Omental fat pad (tissue), 4 donors: Measurements from ENCODE around the gene CCDC88C. TPM values are rescaled to one million over a fixed set of nuclear protein-coding genes. Genes with fewer than 3 reads are reported as not detected.

Source experiments
- ATAC-seq: fragments of 150-250 bp; one replicate; pipeline ENCODE4 v1.9.1; 2016; ENCODE audit warnings: mild to moderate bottlenecking, moderate library complexity; ENCODE audit not compliant: low FRiP score
- DNase-seq: peaks from one replicate; pipeline ENCODE4 v3.0.0-alpha.2; 2019; ENCODE audit warnings: low spot score
- total RNA-seq, 4 donors: library from RNA; depleted of rRNA; stranded (reverse); fragments of >200 nt; gene quantifications; one replicate each; pipeline ENCODE4 v1.1.0, GENCODE V29; 2016
- TF ChIP-seq, protein P1 (sequence below), 3 donors: fragments of 450-650 bp; IDR thresholded peaks; one replicate each; pipeline ENCODE4 v1.5.1; 2016 to 2017; ENCODE audit warnings: antibody characterized with exemption in 3 of 3, mild to moderate bottlenecking in 3 of 3, moderate library complexity in 2 of 3

Gene CCDC88C
- total RNA-seq, 4 donors from 2014 or later = 4.5 to 36.6 (median 9.4) TPM

DNA sequence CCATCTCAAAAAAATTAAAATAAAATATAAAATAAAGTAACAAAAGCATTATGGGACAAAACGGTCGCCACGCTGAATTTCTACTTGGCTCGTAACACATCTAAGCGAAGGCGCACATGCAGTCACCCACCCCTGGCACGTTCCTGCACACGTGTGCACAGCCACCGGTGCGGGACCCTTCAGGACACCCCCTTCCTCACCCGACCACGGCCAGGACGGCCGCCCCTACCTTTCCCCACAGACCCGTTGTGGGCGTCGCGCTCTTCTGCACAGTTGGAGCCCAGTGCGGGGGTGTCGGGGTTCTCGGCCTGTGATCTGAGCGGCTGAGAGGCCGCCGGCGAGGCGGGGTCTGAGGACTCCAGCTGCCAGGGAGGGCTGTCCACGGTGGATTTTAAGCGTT is 128.7 kb downstream of the CCDC88C start:
- TF ChIP-seq, protein P1, sequence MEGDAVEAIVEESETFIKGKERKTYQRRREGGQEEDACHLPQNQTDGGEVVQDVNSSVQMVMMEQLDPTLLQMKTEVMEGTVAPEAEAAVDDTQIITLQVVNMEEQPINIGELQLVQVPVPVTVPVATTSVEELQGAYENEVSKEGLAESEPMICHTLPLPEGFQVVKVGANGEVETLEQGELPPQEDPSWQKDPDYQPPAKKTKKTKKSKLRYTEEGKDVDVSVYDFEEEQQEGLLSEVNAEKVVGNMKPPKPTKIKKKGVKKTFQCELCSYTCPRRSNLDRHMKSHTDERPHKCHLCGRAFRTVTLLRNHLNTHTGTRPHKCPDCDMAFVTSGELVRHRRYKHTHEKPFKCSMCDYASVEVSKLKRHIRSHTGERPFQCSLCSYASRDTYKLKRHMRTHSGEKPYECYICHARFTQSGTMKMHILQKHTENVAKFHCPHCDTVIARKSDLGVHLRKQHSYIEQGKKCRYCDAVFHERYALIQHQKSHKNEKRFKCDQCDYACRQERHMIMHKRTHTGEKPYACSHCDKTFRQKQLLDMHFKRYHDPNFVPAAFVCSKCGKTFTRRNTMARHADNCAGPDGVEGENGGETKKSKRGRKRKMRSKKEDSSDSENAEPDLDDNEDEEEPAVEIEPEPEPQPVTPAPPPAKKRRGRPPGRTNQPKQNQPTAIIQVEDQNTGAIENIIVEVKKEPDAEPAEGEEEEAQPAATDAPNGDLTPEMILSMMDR (IDR thresholded peaks at IDR 0.05) = no peak
- DNase-seq (no peak), ATAC-seq (no peak)

DNA sequence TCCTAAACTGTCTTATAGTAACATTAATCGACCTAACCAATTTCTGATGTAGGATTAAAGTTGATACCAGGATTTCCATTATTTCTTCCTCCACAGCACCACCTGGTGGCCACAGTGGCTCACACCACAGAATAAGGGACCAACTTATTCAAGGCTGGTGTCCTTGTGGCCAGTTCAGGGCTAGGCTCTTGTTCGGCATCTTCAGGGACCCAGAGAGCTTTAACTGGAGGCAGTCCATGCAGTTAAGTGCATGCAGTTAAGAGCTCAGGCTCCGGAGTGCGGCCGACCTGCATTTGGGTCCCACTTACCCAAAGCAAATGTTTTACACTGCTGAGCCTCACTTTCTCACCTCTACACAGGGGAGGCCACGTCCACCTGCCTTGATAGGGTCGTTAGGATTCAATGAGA is 131.1 kb downstream of the CCDC88C start:
- peak; percentile 86 for DNase-seq

DNA sequence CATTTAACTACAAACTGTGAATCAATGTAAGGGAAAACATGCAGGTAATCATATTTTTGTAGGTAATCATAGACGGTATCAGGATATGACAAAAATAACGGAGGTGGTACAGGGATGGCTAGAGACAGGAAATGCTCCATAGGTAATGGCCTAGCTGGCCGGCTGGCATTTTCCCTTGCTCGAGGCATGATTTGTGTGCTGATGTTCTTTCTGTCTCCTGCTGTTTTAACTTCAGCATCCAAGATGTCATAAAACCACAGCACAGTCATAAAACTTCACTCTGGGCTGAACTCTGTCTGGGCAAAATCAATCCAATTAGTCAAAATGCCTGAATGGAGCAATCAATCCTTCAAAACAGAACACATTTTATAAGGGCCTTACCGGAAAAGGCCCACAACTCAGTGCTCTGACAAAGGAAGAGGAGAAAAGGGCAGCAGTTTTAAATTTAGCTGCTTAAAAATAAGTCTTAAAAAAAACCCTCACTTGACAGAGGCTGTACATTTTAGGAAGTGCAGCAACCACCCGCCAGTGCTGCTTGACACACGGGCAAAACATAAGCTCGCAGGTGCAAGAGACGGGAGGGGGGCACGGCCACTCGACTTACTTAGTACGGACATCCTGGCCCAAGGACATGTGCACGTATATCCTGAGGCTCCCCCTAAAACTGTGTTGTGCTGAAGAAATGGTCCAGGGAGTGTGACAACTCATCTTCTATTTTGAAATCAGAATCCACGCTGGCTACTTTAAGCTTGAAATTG is 132.7 kb downstream of the CCDC88C start:
- TF ChIP-seq, protein P1 (IDR thresholded peaks at IDR 0.05) = no peak
- no peak for ATAC-seq
- no peak for DNase-seq

More for the DNA sequence above, 131.1 kb downstream of the CCDC88C start:
- TF ChIP-seq, protein P1 (IDR thresholded peaks at IDR 0.05) = peak in 2 of 3 donors; percentile 30 to 62
- ATAC-seq = peak; percentile 39

DNA sequence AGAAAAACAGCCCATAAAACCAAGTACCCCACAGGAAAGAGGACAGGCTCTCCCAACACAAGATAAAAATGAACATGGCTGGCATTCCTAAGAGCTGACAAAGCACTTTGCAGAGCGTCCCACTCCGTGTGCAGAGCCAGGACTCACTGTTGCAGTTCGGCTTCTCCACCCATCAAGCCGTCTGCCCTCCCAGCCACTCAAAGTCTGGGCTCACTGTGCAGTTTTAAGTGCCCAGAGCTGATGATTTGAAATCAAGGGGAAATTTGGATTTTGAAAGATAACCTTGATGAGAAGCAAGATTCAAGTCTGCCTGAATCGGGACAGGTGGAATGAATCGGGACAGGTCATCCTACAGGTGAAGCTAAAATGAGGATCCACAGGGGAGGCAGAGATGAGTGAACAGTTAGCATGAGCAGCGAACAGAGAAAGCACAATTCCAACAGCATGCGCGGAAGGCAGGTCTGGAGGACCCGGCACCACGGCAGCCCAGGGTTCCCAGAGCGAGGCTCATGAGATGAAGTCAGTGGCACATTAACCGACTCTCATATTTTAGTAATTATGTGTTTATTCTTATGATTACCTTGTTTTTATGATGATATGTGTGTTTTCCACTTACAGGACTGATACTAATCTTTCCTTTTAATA is 133.4 kb downstream of the CCDC88C start:
- ATAC-seq = peak; percentile 48
- no peak for DNase-seq
- TF ChIP-seq, protein P1 (IDR thresholded peaks at IDR 0.05) = no peak

DNA sequence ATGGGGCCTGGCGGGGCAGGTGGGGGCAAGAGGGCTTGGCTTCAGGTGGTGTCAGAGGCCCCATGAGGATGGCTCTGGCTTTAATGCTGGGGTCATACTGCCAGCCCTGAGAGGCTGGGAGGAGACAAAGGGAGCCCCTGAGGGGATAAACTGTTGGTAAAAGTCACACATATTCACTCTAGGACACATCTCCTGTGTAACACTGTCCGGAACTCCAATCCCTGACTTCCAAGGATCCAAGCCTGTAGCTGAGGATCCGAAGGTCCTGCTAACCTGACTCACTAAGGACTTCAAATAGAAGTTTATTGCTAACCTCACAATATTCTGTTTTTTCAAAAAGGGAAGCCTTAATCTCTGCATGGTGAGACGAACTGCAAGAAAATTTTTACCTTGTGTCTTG is 134.0 kb downstream of the CCDC88C start:
- ATAC-seq (no peak), DNase-seq (no peak)
- TF ChIP-seq, protein P1 (IDR thresholded peaks at IDR 0.05) = no peak

DNA sequence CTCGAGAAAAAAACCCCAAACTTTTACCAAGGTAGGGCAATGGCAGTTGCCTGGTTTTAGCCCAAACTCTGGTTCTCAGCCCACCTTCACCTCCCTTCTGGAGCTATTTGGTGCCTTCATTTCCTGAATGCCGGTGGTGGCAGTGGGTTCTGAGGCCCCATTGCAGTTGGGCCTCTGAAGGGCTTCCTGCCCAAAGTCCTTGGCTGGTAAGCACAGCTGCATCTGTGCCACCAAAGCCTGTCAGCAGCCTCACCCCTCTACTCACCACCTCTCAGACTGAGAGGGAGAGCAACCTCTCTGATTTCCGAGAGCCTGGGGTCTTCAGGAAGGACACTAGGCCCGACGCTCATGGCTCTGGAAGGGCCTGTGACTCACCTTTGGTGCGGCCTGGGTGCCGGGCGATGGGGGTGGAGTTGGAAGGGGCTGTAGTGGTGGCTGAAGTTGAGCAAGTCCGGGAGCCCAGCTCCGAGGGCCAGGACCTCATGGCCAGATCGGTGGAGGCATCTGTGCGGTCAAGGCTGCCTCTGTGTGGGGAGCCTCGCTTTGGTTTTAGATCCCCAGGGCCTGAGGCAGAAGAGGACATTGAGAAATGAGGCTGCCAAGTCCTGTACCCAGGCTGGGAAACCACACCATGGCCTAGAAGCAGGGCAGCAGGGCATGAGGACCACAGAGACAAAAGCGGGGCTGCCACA is 134.5 kb downstream of the CCDC88C start:
- TF ChIP-seq, protein P1 (IDR thresholded peaks at IDR 0.05) = no peak
- DNase-seq (no peak), ATAC-seq (peak; percentile 21)
